NCI-H187 (cell line): ENCODE measurements around the gene MCIDAS.

ENCODE experiments used
- DNase-seq, 2 experiments: peaks; one replicate each; lab custom pipeline; 2025; lab: John Stamatoyannopoulos, UW

MCIDAS gene

DNA sequence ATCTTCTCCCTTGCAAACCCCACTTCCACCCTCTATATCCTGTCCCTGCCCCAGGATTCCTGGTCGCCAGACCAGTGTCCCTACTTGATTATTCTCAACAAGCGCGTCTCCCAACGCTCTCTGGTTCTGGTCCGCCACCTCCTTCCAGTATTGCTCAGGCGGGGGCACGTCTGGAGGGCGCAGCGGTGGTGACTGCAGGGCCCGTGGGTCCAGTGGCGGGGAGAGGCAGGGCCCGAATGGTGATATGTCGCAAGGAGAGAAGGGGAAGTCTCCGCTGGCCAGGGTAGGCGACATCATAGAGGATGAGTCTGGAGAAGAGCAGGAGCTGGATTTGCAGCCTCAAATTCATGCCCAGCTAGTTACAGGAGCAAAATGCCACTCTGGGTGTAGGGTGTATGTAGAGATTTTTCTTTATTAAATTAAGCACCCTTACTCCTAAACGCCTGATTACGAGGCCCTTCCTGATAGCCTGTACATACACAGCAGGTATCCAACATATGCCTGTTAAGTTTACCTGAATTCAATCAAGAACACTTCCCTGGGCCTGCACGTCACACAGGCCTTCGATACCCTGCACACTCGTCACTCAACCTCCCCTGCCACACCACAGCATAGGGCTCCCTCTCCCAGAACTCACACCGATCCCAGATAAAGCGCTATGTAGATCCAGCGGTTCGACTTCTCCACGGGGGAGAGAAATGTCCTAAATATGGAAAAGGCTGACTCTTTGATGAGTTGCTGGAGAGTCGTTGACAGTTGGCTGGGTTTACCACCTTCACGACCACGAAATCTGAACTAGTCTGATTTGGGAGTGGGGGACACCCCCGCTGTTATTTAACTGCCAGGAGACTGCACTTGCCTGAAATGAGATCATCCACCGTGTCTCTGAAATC is 4.8 kb downstream of the MCIDAS start:
- no peak for DNase-seq

- DNase-seq: no peak
These were observed 6.5 kb downstream of the MCIDAS start for GRCh38 chr5:55220433-55221185.

DNA sequence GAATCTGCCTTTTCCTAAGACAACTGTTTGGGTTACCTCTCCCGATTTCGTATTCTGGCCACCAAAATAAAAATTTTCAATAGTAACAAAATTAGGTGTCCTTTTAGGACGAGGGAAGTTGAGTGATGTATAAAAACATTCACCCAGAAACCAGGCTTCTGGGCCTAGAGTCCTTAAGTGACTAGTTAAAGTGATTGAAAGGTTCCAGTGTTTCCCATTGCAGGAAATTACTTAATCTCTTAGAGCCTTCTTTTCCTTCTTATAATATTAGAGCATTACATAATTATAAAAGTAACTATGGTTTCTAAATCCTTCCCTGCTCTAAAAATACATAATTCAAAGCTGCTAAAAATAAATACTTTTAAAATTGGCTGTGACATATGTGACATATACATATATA is 7.3 kb downstream of the MCIDAS start:
- DNase-seq: no peak

- DNase-seq: no peak
These were observed 8.1 kb downstream of the MCIDAS start for GRCh38 chr5:55218967-55219366.

- DNase-seq: no peak
These were observed 15.8 kb downstream of the MCIDAS start for GRCh38 chr5:55211184-55211874.

- DNase-seq: no peak
These were observed 22.1 kb downstream of the MCIDAS start for GRCh38 chr5:55205001-55205400.

DNA sequence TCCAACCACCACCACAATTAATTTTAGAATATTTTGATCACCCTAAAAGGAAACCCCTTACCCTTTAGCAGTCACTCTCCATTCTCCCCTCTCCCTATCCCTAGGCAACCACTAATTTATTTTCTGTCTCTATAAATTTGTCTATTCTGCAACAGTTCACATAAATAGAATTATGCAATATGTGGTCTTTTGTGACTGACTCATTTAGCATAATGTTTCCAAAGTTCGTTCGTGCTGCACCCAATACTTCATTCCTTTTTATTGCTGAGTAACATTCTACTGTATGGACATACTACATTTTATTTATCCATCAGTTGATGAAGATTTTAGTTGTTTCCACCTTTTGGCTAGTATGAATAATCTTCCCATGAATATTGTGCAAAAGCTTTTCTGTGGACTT is 36.0 kb downstream of the MCIDAS start:
- DNase-seq: no peak

DNA sequence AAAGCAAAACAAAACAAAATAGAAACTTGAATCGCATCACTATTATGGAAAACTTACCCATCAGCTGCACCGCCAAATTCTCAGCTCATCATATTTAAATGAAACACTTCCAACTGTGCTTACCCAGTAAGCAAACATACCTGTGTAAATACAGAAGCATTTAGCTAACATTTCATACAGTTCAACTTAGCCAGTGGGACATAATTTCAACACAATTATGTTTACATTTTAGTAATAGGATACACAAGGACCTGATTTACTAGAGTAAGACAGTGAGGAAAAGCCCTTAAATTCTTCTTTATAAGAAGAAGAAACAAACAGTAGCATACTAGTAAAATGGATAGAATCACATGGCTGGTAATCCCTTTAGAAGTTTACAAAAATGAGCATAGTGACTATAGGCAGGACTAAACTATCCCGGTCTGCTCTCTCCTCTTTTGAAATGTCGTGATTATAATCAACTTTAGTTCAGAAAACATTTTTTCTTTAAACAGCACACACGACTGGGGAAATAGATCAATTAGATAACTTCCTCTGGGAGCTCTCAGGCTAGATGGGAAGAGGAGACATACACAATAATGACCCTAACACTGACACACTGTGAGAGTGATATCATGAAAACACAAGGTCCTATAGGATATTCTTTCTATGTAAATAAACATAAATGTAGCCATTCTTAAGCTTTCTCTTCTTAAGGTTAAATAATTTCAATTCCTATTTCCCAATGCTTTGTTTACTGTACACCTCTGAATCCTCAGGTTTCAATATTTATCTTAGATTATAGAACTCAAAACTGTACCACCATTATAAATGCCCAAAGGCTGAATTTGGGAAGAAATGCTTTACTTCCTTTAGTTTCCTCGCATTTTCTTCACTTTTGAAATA is 38.2 kb downstream of the MCIDAS start:
- no peak for DNase-seq

- DNase-seq: no peak
These were observed 39.7 kb downstream of the MCIDAS start for GRCh38 chr5:55187370-55187769.

DNA sequence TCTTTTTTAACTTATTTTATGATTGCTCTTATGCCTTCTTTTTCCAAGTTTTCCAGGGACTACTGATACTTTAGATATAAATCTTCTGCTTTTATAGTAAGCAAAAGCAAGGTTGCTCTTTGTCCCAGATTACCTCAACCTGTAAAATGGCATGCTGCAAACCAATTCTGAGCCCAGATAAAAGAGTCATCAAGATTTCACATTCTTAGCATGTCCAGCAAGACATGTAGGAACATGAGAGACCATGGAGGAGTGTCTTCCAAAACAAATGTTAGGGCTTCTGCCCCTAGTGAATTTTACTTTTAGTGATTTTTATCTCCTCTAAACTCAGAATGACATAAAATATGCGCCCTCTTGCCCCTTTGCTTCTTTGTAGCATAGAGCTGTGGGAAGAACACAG is 47.1 kb downstream of the MCIDAS start:
- no peak for DNase-seq

DNA sequence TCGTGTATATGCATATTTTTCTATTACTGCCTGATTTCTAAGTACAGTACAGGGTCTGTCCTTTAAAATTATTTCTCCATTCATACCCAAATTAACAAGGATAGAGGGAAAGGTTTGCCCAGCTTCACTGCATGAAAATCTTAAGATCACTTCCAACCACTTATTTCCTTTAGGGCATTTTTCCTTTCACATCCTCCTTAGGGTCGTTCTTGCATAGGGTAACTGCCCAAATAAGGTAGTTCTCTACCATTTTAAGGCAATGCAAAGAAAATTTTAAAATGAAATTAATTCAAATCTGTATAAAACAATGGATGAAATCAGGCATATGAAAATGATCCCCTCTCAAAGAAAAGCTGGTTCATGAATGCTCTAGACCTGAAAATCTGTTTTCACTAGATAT is 50.0 kb downstream of the MCIDAS start:
- no peak for DNase-seq

- peak; percentile 44 to 61 for DNase-seq
These were observed 50.8 kb downstream of the MCIDAS start for GRCh38 chr5:55176176-55176818.

- no peak for DNase-seq
These were observed 51.3 kb downstream of the MCIDAS start for GRCh38 chr5:55175781-55176175.

DNA sequence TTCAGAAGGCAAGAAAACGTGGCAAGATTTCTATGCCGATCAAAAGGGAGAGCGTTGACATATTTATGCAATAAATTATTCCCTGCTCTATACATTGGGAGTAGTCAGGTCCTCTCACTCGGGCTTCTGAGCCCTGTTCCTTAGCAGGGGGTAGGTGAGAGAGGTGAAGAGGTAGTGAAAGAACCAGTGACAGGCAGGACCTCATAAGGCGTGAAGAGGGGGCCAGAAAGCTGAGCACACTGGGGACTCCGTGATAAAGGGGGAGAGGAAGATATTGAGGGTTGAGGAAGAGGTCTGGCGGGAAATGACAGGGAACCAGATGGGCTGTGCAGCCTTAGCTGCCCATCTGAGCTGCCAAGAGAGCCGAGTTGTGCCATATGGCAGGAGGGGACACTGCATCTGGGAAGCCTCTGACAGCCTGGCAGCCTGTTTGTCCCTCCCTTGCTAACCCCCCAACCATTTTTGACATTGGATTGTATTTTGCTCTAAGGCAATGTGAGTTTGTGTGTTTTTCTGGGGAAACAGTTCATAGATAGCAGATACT is 53.4 kb downstream of the MCIDAS start:
- DNase-seq: no peak

- peak; percentile 82 to 83 for DNase-seq
These were observed 54.0 kb downstream of the MCIDAS start, which contains the start of gene CDC20B for GRCh38 chr5:55172937-55173686. TSS of gene CDC20B (minus strand) at chr5:55173177. CDS start at chr5:55173000, 177 bp downstream.

DNA sequence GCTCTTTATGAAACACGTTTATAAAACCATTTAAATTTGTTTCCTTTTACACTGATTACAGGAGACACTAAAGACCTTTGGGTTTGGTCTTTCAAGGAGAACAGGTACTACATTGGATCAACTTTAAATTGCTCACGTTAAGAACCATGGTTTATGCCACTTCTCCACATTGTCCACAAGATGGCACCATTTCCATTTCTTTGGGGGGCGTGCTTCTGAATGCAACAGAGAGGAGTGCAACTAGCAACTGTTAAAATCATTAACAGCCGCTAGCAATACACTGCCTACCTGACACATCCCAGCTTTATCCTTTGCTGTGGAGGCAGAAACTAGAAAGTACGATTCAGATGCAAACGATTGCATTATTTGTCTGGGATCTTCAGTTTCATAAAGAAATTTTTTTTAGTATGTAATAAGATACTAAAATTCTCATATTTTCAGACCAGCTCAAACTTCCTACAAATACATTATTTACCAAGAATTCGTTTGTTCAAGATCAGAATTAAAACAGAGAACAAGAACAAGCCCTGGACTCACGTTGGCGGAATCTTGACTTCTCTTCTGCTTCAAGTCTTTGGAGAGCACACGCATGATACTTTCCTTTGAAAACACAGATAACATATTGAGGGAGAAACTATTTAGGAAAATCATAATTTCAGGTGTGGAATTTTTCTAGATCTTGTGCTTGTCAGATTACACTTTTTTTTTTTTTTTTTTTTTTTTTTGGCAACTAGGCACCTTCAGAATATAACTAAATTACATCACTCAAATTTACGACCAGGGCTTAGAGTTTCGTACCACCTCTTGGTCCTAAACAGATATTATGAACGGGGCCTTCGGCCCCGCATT is 54.8 kb downstream of the MCIDAS start:
- DNase-seq: peak; percentile 45 to 60

DNA sequence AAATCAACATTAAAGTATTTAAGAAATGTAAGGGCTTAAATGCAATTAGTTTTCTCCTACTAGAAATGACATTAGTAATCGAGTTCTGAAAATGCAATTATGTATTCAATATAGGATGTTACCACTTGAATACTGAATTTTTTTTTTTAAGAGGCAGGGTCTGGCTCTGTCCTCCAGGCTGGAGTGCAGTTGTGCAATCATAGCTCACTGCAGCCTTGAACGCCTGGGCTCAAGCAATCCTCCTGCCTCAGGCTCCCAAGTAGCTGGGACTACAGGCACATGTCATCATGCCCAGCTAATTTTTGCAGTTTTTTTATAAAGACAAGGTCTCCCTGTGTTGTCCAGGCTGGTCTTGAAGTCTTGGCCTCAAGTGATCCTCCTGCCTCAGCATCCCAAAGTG is 55.6 kb downstream of the MCIDAS start:
- no peak for DNase-seq
